Left lung (tissue), 10 donors: ENCODE results near the gene ZFP1. TPM values are rescaled to one million over a fixed set of nuclear protein-coding genes. Genes with fewer than 3 reads are reported as not detected.

Experiments
- ATAC-seq: fragments of 200-7000 bp; cut with Tn5 transposase; one replicate; pipeline ENCODE4 v1.9.1; 2020; ENCODE audit warnings: moderate library complexity
- DNase-seq, 4 donors: peaks; one replicate each; pipeline ENCODE4 v3.0.0-alpha.2; 2013 to 2020
- H3K27ac ChIP-seq, 2 donors: fragments of 200-600 bp; sonication (generic) in 1 of 2; one replicate each; pipeline versions ENCODE4 v1.5.0 to v1.8.0; 2020 to 2021
- H3K27me3 ChIP-seq, 2 donors: fragments of 200-600 bp; sonication (generic) in 1 of 2; one replicate each; pipeline versions ENCODE4 v1.5.0 to v1.8.0; 2020 to 2021
- H3K36me3 ChIP-seq, 2 donors: fragments of 200-600 bp; sonication (generic) in 1 of 2; one replicate each; pipeline versions ENCODE4 v1.5.0 to v1.8.0; 2020 to 2021
- H3K4me1 ChIP-seq, 2 donors: fragments of 200-600 bp; one replicate each; pipeline ENCODE4 v1.8.0; 2021
- H3K4me3 ChIP-seq, 2 donors: fragments of 200-600 bp; sonication (generic) in 1 of 2; one replicate each; pipeline versions ENCODE4 v1.5.0 to v1.8.0; 2020 to 2021; ENCODE audit warnings: mild to moderate bottlenecking in 1 of 2
- H3K9me3 ChIP-seq, 2 donors: fragments of 200-600 bp; sonication (generic) in 1 of 2; one replicate each; pipeline versions ENCODE4 v1.5.0 to v1.8.0; 2020 to 2021
- intact Hi-C, 2 donors: fragments of 100-400 bp; cut with DNase I; formaldehyde crosslinking; loops; one replicate each; pipeline versions ENCODE4 v1.11.2 to v1.14.2; 2022
- polyA plus RNA-seq, 6 donors: library from polyadenylated mRNA; unstranded; fragments of 120-200 nt; gene quantifications; one replicate each; pipeline ENCODE4 v1.2.1, GENCODE V29; 2013; ENCODE audit not compliant: insufficient read length in 6 of 6
- total RNA-seq, 2 donors: library from RNA; stranded (reverse); fragmentation: NEBNext Ultra II Directional; extraction: Animal tissue kit (Norgen Biotek cat#: 25700); gene quantifications; one replicate each; pipeline ENCODE4 v1.2.1, GENCODE V29; 2021
- TF ChIP-seq, protein P1 (sequence below), 2 donors: fragments of 200-600 bp; sonication (generic) in 1 of 2; IDR thresholded peaks; one replicate each; pipeline versions ENCODE4 v1.5.0 to v1.8.0; 2021; ENCODE audit warnings: antibody characterized with exemption in 2 of 2
- donor health status: DM: no; HTN: yes; CAD: no.
- donor health status: DM: no; HTN: no; CAD: no.

Gene ZFP1
- total and polyA plus RNA-seq, 8 donors, result 8.4 to 25.5 (median 22.4) TPM

DNA sequence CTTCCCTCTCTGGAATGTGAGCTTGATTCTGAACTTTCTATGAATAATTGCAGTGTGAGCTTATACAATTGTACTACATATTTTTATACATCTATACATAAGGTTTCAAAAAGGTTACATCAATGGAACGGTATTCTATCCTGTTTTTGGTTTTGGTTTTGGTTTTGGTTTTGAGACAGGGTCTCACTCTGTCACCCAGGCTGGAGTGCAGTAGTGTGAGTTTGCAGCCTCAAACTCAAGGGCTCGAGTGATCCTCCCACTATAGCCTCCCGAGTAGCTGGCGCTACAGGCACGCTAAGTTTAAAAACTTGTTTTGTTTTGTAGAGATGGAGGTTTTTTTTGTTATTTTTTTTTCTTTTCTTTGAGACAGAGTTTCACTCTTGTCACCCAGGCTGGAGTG, 71.5 kb downstream of the ZFP1 start:
- DNase-seq (no peak), ATAC-seq (no peak)
- TF ChIP-seq, protein P1, sequence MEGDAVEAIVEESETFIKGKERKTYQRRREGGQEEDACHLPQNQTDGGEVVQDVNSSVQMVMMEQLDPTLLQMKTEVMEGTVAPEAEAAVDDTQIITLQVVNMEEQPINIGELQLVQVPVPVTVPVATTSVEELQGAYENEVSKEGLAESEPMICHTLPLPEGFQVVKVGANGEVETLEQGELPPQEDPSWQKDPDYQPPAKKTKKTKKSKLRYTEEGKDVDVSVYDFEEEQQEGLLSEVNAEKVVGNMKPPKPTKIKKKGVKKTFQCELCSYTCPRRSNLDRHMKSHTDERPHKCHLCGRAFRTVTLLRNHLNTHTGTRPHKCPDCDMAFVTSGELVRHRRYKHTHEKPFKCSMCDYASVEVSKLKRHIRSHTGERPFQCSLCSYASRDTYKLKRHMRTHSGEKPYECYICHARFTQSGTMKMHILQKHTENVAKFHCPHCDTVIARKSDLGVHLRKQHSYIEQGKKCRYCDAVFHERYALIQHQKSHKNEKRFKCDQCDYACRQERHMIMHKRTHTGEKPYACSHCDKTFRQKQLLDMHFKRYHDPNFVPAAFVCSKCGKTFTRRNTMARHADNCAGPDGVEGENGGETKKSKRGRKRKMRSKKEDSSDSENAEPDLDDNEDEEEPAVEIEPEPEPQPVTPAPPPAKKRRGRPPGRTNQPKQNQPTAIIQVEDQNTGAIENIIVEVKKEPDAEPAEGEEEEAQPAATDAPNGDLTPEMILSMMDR (IDR thresholded peaks at IDR 0.05), result no peak
- Histone ChIP-seq H3K4me3 (no peak overlapping the region), H3K4me1 (peaks cover 0 to 7% of the 10 kb centered on the region in 2 donors), H3K9me3 (no peaks in the 10 kb centered on the region), H3K27me3 (peaks cover 0 to 7% of the 10 kb centered on the region in 2 donors), H3K36me3 (no peaks in the 10 kb centered on the region), H3K27ac (no peak overlapping the region)
- intact Hi-C loops, result no loop called here

Other genes starting within 250 kb of the ZFP1 start
- 10 to 100 TPM; 46.9 to 47.1 TPM for gene WDR59, start 163.4 kb upstream of the ZFP1 start, total RNA-seq
- gene WDR59, start 163.4 kb upstream of the ZFP1 start, polyA plus RNA-seq, result 100 to 1,000 TPM in 3 of 6 donors, 10 to 100 TPM in 3; 82.2 to 113 (median 101) TPM
- gene ZNRF1, start 149.5 kb upstream of the ZFP1 start, total RNA-seq, result 10 to 100 TPM; 24.3 to 25.8 TPM
- 10 to 100 TPM; 43.1 to 60.8 (median 48.5) TPM for gene ZNRF1, start 149.5 kb upstream of the ZFP1 start, polyA plus RNA-seq
- 1 to 10 TPM; 7.3 to 9.9 TPM for gene LDHD, start 31.7 kb upstream of the ZFP1 start, total RNA-seq
- 1 to 10 TPM; 1.6 to 3.0 (median 2.5) TPM for gene LDHD, start 31.7 kb upstream of the ZFP1 start, polyA plus RNA-seq
- gene CTRB2, start 58.6 kb downstream of the ZFP1 start, total RNA-seq, result not detected
- gene CTRB2, start 58.6 kb downstream of the ZFP1 start, polyA plus RNA-seq, result under 1 TPM in 1 of 6 donors, not detected in 5; 0.14 TPM
- gene CTRB1, start 70.5 kb downstream of the ZFP1 start, total RNA-seq, result not detected
- gene CTRB1, start 70.5 kb downstream of the ZFP1 start, polyA plus RNA-seq, result under 1 TPM in 3 of 6 donors, not detected in 3; 0.12 to 0.20 (median 0.20) TPM
- gene BCAR1, start 103.1 kb downstream of the ZFP1 start, total RNA-seq, result 10 to 100 TPM; 67.6 to 73.6 TPM
- 10 to 100 TPM; 39.6 to 60.8 (median 50.4) TPM for gene BCAR1, start 103.1 kb downstream of the ZFP1 start, polyA plus RNA-seq